HEK293T (cell line): Measurements from ENCODE around the gene ACOT7.
"Not testable (repeated sequence)": the region's sequence is repeated elsewhere in the genome, so short reads cannot be mapped to it uniquely, and the experiment has no call there.

Experiments
- BHLHE40 ChIP-seq: fragments of 450-650 bp; IDR thresholded peaks from 2 replicates; pipeline ENCODE4 v1.6.1; 2016; ENCODE audit warnings: mild to moderate bottlenecking, moderate library complexity, borderline replicate concordance
- ELF4 ChIP-seq: fragments of 450-650 bp; IDR thresholded peaks from 2 replicates; pipeline ENCODE4 v1.6.1; 2017; ENCODE audit warnings: antibody characterized with exemption
- FOXA1 ChIP-seq: fragments of 450-650 bp; IDR thresholded peaks from 2 replicates; pipeline ENCODE4 v1.6.1; 2016; ENCODE audit warnings: mild to moderate bottlenecking
- FOXK2 ChIP-seq: fragments of 450-650 bp; IDR thresholded peaks from 2 replicates; pipeline ENCODE4 v1.6.1; 2016; ENCODE audit warnings: mild to moderate bottlenecking
- FOXM1 ChIP-seq: fragments of 450-650 bp; IDR thresholded peaks from 2 replicates; pipeline ENCODE4 v1.6.1; 2017; ENCODE audit warnings: mild to moderate bottlenecking, borderline replicate concordance
- HDGF ChIP-seq: fragments of 450-650 bp; IDR thresholded peaks from 2 replicates; pipeline ENCODE4 v1.6.1; 2017; ENCODE audit warnings: antibody characterized with exemption, borderline replicate concordance
- L3MBTL2 ChIP-seq: fragments of 450-650 bp; conservative IDR thresholded peaks from 2 replicates; pipeline ENCODE4 v1.6.1; 2016; ENCODE audit warnings: mild to moderate bottlenecking
- LEF1 ChIP-seq: fragments of 450-650 bp; IDR thresholded peaks from 2 replicates; pipeline ENCODE4 v1.6.1; 2017; ENCODE audit warnings: mild to moderate bottlenecking, borderline replicate concordance
- NFRKB ChIP-seq: fragments of 450-650 bp; IDR thresholded peaks from 2 replicates; pipeline ENCODE4 v1.6.1; 2016; ENCODE audit warnings: mild to moderate bottlenecking, moderate library complexity
- SP1 ChIP-seq: fragments of 450-650 bp; IDR thresholded peaks from 2 replicates; pipeline ENCODE4 v1.6.1; 2017
- SUZ12 ChIP-seq: fragments of 450-650 bp; IDR thresholded peaks from 2 replicates; pipeline ENCODE4 v1.6.1; 2016; ENCODE audit warnings: mild to moderate bottlenecking
- TARDBP ChIP-seq: fragments of 450-650 bp; IDR thresholded peaks from 2 replicates; pipeline ENCODE4 v1.6.1; 2016
- ZNF384 ChIP-seq: fragments of 450-650 bp; IDR thresholded peaks from 2 replicates; pipeline ENCODE4 v1.6.1; 2016

- not testable (repeated sequence) for TF ChIP-seq SP1, ELF4, FOXM1, NFRKB, BHLHE40, LEF1, SUZ12, HDGF, ZNF384, L3MBTL2, TARDBP, FOXA1, FOXK2
Observed at GRCh38 chr1:6395130-6395529, 1.6 kb upstream of the ACOT7 start.
